Breast epithelium (tissue), 4 donors: ENCODE data around the gene ZNF362. TPM values are rescaled to one million over a fixed set of nuclear protein-coding genes. Genes with fewer than 3 reads are reported as not detected.

Source experiments
- DNase-seq, 2 donors: peaks; one replicate each; pipeline ENCODE4 v3.0.0-alpha.2; 2019; ENCODE audit warnings: low spot score in 2 of 2
- H3K27ac ChIP-seq, 2 donors: fragments of 200-600 bp; sonication (generic) in 1 of 2; one replicate each; pipeline ENCODE4 v1.5.1; 2016 to 2019; ENCODE audit warnings: mild to moderate bottlenecking in 1 of 2
- H3K27me3 ChIP-seq, 2 donors: fragments of 200-600 bp; sonication (generic) in 1 of 2; one replicate each; pipeline versions ENCODE4 v1.5.1 to v1.6.0; 2017 to 2019; ENCODE audit warnings: control low read depth in 1 of 2, mild to moderate bottlenecking in 1 of 2
- H3K36me3 ChIP-seq: fragments of 200-600 bp; one replicate; pipeline ENCODE4 v1.5.1; 2019
- H3K4me1 ChIP-seq, 2 donors: fragments of 200-600 bp; sonication (generic); one replicate each; pipeline ENCODE4 v1.5.1; 2016 to 2019; ENCODE audit warnings: control low read depth in 1 of 2
- H3K4me3 ChIP-seq, 3 donors: fragments of 200-600 bp; sonication (generic); 1 replicate in 2 of 3; 2 replicates in 1 of 3; pipeline ENCODE4 v1.5.1; 2016 to 2019; ENCODE audit warnings: mild to moderate bottlenecking in 3 of 3, moderate library complexity in 2 of 3
- H3K9me3 ChIP-seq, 2 donors: fragments of 200-600 bp; sonication (generic) in 1 of 2; one replicate each; pipeline ENCODE4 v1.5.1; 2016 to 2019; ENCODE audit warnings: control low read depth in 1 of 2
- POLR2A ChIP-seq: fragments of 450-650 bp; IDR thresholded peaks from one replicate; pipeline ENCODE4 v1.6.1; 2016; ENCODE audit warnings: antibody characterized with exemption, mild to moderate bottlenecking, moderate library complexity
- POLR2AphosphoS5 ChIP-seq, 3 donors: sonication (generic); formaldehyde crosslinking; IDR thresholded peaks; one replicate each; pipeline ENCODE4 v1.6.1; 2017; ENCODE audit warnings: antibody characterized with exemption in 3 of 3
- intact Hi-C: fragments of 100-400 bp; cut with DNase I; formaldehyde crosslinking; loops from one replicate; pipeline ENCODE4 v1.15.1; 2023; ENCODE audit warnings: low total_unique reads
- total RNA-seq, 3 donors: library from RNA; depleted of rRNA; stranded (reverse); fragments of >200 nt; gene quantifications; one replicate each; pipeline ENCODE4 v1.1.0, GENCODE V29; 2016
- TF ChIP-seq, protein P1 (sequence below), 3 donors: fragments of 450-650 bp; IDR thresholded peaks; one replicate each; pipeline ENCODE4 v1.5.1; 2016 to 2017; ENCODE audit warnings: antibody characterized with exemption in 3 of 3, mild to moderate bottlenecking in 3 of 3, moderate library complexity in 3 of 3

ZNF362 gene
- total RNA-seq, 3 donors from 2014 or later, result 11.7 to 16.0 (median 15.7) TPM

DNA sequence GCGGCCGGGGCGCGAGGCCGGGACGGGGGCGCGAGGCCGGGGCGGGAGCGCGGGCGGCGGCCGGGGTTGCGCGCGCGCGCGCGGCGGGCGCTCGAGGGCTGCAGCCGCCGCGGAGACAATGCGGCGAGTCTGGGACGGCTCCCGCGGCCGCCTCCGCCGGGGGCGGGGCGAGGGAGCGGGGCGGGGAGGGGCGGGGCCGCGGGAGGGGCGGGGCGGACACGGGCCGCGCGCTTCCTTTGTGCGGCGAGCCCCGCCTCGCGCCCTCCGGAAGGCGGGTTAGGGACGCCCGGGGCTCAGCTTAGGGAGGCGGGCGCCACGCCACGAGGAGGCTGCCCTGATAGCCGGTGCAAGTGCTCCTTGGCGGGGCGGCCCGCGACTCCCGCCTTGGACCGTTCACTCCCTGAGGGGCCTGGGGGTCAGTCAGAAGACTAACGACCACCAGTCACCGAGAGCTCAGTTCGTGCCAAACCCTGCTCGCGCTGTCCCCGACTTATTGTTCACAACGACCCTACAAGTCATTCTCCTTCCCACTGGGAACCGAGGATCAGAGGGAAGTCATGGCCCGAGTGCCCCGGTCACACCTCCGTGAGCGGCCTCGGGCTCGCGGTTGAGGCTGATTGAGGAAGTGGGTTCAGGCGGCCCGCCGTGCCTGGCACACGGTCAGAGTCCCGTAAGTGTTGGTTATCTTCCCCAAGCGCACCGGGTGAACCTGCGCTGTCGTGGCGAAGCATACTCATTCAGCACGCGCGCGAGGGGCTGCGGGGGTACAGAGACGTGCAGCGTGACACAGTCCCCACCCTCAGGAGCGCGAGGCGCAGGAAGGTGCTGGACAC lies 93.7 kb downstream of the ZNF362 start:
- intact Hi-C loops, result no loop called here
- peak; percentile 76 to 86 for DNase-seq
- Histone ChIP-seq H3K4me3 (peak overlapping the region; percentile 94 to 100 (median 97)), H3K27ac (peak overlapping the region; percentile 98 to 100), H3K27me3 (no peaks in the 10 kb centered on the region), H3K36me3 (no peaks in the 10 kb centered on the region), H3K4me1 (peaks cover 0 to 10% of the 10 kb centered on the region in 2 donors), H3K9me3 (no peaks in the 10 kb centered on the region)
- TF ChIP-seq, protein P1, sequence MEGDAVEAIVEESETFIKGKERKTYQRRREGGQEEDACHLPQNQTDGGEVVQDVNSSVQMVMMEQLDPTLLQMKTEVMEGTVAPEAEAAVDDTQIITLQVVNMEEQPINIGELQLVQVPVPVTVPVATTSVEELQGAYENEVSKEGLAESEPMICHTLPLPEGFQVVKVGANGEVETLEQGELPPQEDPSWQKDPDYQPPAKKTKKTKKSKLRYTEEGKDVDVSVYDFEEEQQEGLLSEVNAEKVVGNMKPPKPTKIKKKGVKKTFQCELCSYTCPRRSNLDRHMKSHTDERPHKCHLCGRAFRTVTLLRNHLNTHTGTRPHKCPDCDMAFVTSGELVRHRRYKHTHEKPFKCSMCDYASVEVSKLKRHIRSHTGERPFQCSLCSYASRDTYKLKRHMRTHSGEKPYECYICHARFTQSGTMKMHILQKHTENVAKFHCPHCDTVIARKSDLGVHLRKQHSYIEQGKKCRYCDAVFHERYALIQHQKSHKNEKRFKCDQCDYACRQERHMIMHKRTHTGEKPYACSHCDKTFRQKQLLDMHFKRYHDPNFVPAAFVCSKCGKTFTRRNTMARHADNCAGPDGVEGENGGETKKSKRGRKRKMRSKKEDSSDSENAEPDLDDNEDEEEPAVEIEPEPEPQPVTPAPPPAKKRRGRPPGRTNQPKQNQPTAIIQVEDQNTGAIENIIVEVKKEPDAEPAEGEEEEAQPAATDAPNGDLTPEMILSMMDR (IDR thresholded peaks at IDR 0.05), result no peak
- TF ChIP-seq POLR2A (peak; percentile 56), POLR2AphosphoS5 (IDR thresholded peaks at IDR 0.05) (peak; percentile 57 to 75 (median 69))

Other genes starting within 250 kb of the ZNF362 start
- 100 to 1,000 TPM; 124 to 483 (median 280) TPM for gene AK2, start 219.6 kb upstream of the ZNF362 start, total RNA-seq
- gene AZIN2, start 175.3 kb upstream of the ZNF362 start, total RNA-seq, result 10 to 100 TPM in 1 of 3 donors, 1 to 10 TPM in 2; 1.9 to 11.8 (median 7.9) TPM
- gene TRIM62, start 74.4 kb upstream of the ZNF362 start, total RNA-seq, result 10 to 100 TPM in 1 of 3 donors, 1 to 10 TPM in 2; 4.3 to 10.8 (median 7.2) TPM
- not detected for gene A3GALT2, start 64.6 kb downstream of the ZNF362 start, total RNA-seq
- gene PHC2, start 174.6 kb downstream of the ZNF362 start, total RNA-seq, result 100 to 1,000 TPM; 103 to 214 (median 134) TPM
- gene ZSCAN20, start 216.2 kb downstream of the ZNF362 start, total RNA-seq, result 1 to 10 TPM; 4.2 to 7.9 (median 7.5) TPM